ENCODE data around the gene RAB35. TPM values are rescaled to one million over a fixed set of nuclear protein-coding genes. Genes with fewer than 3 reads are reported as not detected.

RAB35 gene
- total RNA-seq, 1 donor from 2014 or later = 30.9 TPM

DNA sequence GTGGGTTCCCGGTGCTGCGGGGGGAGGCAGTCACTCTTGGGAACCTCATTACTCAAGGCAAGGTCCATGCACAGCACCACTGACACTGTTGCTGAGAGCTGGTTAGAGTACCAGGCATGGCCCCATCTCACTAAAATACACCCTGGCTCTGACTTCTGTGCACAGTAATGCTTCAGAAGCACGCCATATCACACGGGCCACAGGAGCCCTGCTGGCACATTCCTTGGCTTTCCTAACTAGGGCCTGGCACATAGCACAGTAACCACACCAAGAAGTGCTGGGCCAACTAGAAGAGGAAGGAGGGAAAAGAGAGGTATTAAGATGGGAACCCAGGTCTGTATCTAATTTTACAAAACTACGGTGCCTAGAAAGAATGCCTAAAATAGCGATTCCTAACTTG lies 13.5 kb upstream of the RAB35 start:
- Histone ChIP-seq H3K4me3 (no peak overlapping the region), H3K27ac (no peak overlapping the region), H3K27me3 (no peaks in the 10 kb centered on the region), H3K36me3 (peaks cover 0 to 79% of the 10 kb centered on the region in 2 donors), H3K4me1 (peaks cover 4% of the 10 kb centered on the region), H3K9me3 (no peaks in the 10 kb centered on the region)
- DNase-seq (ENCODE audit: extremely low spot score in 2 of 2) = no peak
- TF ChIP-seq, protein P1, sequence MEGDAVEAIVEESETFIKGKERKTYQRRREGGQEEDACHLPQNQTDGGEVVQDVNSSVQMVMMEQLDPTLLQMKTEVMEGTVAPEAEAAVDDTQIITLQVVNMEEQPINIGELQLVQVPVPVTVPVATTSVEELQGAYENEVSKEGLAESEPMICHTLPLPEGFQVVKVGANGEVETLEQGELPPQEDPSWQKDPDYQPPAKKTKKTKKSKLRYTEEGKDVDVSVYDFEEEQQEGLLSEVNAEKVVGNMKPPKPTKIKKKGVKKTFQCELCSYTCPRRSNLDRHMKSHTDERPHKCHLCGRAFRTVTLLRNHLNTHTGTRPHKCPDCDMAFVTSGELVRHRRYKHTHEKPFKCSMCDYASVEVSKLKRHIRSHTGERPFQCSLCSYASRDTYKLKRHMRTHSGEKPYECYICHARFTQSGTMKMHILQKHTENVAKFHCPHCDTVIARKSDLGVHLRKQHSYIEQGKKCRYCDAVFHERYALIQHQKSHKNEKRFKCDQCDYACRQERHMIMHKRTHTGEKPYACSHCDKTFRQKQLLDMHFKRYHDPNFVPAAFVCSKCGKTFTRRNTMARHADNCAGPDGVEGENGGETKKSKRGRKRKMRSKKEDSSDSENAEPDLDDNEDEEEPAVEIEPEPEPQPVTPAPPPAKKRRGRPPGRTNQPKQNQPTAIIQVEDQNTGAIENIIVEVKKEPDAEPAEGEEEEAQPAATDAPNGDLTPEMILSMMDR (IDR thresholded peaks at IDR 0.05) = no peak
- TF ChIP-seq POLR2A (IDR thresholded peaks at IDR 0.05) (no peak), POLR2AphosphoS5 (IDR thresholded peaks at IDR 0.05; ENCODE audit: insufficient read depth in 1 of 2, low read depth in 1 of 2) (no peak)
- intact Hi-C loops (cut with DNase I) = no loop called here

DNA sequence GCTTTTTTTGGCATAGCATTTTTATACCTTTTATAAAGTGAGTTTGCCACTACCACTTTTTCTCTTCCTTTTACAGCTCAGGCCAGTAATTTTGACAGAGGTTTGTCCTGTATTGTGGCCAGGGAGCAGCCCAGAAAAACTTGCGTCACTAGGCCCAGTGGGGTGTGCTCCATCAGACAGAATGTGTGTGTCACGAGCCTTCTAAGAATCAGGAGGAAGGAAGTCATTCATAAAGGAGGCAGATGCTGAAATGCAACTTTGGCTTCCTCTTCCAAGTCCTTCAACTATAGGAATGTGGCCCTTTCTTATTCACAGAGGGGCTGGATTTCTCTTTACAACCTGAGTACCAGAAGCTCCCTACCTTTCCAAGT lies 10.1 kb upstream of the RAB35 start:
- TF ChIP-seq, protein P1 (IDR thresholded peaks at IDR 0.05) = no peak
- no peak for TF ChIP-seq POLR2AphosphoS5 (IDR thresholded peaks at IDR 0.05; ENCODE audit: insufficient read depth in 1 of 2, low read depth in 1 of 2)
- TF ChIP-seq POLR2A (IDR thresholded peaks at IDR 0.05) = no peak
- Histone ChIP-seq H3K9me3 (no peaks in the 10 kb centered on the region), H3K27ac (no peak overlapping the region), H3K4me1 (peaks cover 4% of the 10 kb centered on the region), H3K27me3 (no peaks in the 10 kb centered on the region), H3K4me3 (no peak overlapping the region), H3K36me3 (peaks cover 0 to 45% of the 10 kb centered on the region in 2 donors)
- intact Hi-C loops (cut with DNase I) = no loop called here
- DNase-seq (ENCODE audit: extremely low spot score in 2 of 2) = no peak

DNA sequence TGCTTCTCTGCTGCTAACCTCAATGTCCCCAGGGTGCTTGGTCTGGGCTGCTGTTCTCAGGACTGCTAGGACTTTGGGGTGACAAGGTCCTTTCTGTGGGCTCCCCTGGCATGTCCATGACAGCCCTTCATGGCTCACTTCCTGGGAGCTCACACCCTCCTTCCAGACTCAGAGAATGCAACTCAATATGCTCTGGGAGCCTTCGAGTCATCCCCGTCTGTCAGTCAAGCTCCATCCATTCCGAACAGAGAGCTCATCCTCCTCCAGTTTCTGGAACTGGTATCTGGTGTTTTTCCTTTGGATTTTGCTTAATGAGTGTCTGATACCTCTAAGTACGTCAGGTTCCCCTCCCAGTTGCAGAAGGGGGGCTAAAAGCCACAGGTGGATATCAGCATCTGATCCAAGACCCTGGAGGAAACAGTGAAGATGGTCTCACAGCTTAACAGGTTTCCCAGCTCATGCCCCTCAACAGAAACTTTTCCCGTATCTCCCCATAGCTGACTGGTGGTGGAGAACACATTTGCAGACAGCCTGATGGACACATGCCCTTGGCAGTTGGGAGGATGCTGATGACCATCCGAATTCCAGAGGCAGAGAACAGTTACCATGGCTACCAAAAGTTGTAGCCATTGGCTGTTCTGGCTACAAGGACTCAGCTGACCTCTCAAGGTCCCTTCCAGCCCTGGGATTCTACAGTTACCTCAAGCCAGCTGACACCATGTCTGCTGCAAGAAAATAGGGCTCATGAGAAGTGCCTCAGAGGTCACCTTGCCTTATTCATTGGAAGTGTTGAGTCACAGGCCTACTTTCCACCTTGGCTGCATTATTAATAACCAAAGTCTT lies 9.5 kb upstream of the RAB35 start:
- H3K27ac ChIP-seq = no peak overlapping the region
- intact Hi-C loops (cut with DNase I) = no loop called here
- TF ChIP-seq POLR2AphosphoS5 (IDR thresholded peaks at IDR 0.05; ENCODE audit: insufficient read depth in 1 of 2, low read depth in 1 of 2) = no peak
- TF ChIP-seq, protein P1 (IDR thresholded peaks at IDR 0.05) = no peak
- no peak for TF ChIP-seq POLR2A (IDR thresholded peaks at IDR 0.05)
- peaks cover 0 to 39% of the 10 kb centered on the region in 2 donors for H3K36me3 ChIP-seq
- H3K4me3 ChIP-seq = no peak overlapping the region
- peaks cover 4% of the 10 kb centered on the region for H3K4me1 ChIP-seq
- no peaks in the 10 kb centered on the region for H3K27me3 ChIP-seq
- H3K9me3 ChIP-seq = no peaks in the 10 kb centered on the region
- DNase-seq (ENCODE audit: extremely low spot score in 2 of 2) = no peak

DNA sequence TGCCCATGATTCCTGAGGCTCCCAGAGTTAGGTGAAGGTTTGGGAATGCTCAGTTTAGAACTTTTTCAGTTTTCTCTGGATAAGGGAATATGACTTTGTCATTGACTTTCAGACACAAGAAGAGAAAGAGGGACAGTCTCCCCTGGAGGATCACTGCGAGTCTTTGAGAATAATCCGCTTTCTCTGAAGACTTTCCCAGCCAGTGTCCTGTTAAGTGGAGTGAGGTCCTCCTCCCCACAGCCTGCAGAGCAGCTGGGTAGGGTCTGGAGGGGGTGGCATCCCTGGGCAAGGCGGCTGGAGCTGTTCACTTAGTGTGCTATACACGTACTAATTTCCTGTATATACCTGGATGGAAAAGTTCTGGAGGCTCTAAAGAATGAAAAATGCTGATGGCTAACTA lies 8.5 kb upstream of the RAB35 start:
- Histone ChIP-seq H3K4me1 (peaks cover 4% of the 10 kb centered on the region), H3K9me3 (no peaks in the 10 kb centered on the region), H3K36me3 (peaks cover 0 to 29% of the 10 kb centered on the region in 2 donors), H3K27ac (no peak overlapping the region), H3K27me3 (no peaks in the 10 kb centered on the region), H3K4me3 (no peak overlapping the region)
- TF ChIP-seq, protein P1 (IDR thresholded peaks at IDR 0.05) = no peak
- TF ChIP-seq POLR2AphosphoS5 (IDR thresholded peaks at IDR 0.05; ENCODE audit: insufficient read depth in 1 of 2, low read depth in 1 of 2) (no peak), POLR2A (IDR thresholded peaks at IDR 0.05) (no peak)
- intact Hi-C loops (cut with DNase I) = no loop called here
- no peak for DNase-seq (ENCODE audit: extremely low spot score in 2 of 2)

DNA sequence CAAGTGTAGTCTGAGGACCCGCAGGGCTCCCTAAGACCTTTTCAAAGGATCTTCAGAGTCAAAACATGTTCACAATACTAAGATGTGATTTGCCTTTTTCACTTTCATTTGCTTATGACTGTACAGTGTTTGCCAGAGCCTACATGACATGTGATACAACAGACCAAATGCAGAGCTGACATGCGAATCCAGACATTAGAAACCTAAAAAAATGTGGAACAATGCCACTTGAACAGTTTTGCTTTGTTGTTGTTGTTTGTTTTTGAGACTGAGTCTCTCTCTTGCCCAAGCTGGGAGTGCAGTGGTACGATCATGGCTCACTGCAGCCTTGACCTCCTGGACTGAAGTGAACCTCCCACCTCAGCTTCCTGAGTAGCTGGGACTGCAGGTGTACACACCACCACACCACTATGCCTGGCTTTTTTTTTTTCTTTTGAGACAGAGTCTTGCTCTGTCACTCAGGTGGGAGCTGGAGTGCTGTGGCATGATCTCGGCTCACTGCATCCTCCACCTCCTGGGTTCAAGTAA lies 5.3 kb upstream of the RAB35 start:
- H3K4me1 ChIP-seq = peaks cover 28% of the 10 kb centered on the region
- no peak overlapping the region for H3K4me3 ChIP-seq
- intact Hi-C loops (cut with DNase I) = no loop called here
- no peaks in the 10 kb centered on the region for H3K36me3 ChIP-seq
- no peaks in the 10 kb centered on the region for H3K27me3 ChIP-seq
- no peak overlapping the region for H3K27ac ChIP-seq
- no peak for TF ChIP-seq POLR2AphosphoS5 (IDR thresholded peaks at IDR 0.05; ENCODE audit: insufficient read depth in 1 of 2, low read depth in 1 of 2)
- no peak for TF ChIP-seq POLR2A (IDR thresholded peaks at IDR 0.05)
- TF ChIP-seq, protein P1 (IDR thresholded peaks at IDR 0.05) = no peak
- no peaks in the 10 kb centered on the region for H3K9me3 ChIP-seq
- no peak for DNase-seq (ENCODE audit: extremely low spot score in 2 of 2)

Measured in vagina (tissue), 2 donors.